H1 (cell line): ENCODE results near the gene SLC2A13. TPM values are rescaled to one million over a fixed set of nuclear protein-coding genes. Genes with fewer than 3 reads are reported as not detected.

Source experiments
- CTCF ChIA-PET: fragments of 300-600 bp; sonication (Branson Sonifier 250); formaldehyde crosslinking; loops from one replicate; lab custom pipeline; 2021; ENCODE audit not compliant: partially characterized antibody; lab: Charles Lee
- POLR2A ChIA-PET: fragments of 300-600 bp; sonication (Branson Sonifier 250); formaldehyde crosslinking; loops from one replicate; lab custom pipeline; 2021; ENCODE audit warnings: inconsistent platforms; ENCODE audit not compliant: partially characterized antibody; lab: Charles Lee
- DNase-seq, 2 experiments: peaks; one replicate each; pipeline versions ENCODE4 v3.0.0 to v3.0.0-alpha.2; 2010 to 2022; ENCODE audit warnings: low spot score in 2 of 2, low read depth in 1 of 2, mixed read lengths in 1 of 2
- FAIRE-seq: peaks from 2 replicates; lab custom pipeline; 2011; peaks lifted over from hg19 to GRCh38; lab: Jason Lieb, UNC
- H2AFZ ChIP-seq: 2 replicates; pipeline ENCODE4 v1.8.1; 2012; ENCODE audit warnings: low read length, inconsistent platforms
- H2AK5ac ChIP-seq: 2 replicates; pipeline ENCODE4 v1.6.1; 2013; ENCODE audit warnings: low read depth, low read length
- H2BK120ac ChIP-seq: replicated peaks from 2 replicates; pipeline ENCODE3; 2013; ENCODE audit warnings: low read depth, low read length, inconsistent platforms
- H2BK12ac ChIP-seq: 2 replicates; pipeline ENCODE4 v1.6.1; 2013; ENCODE audit warnings: low read depth, low read length
- H2BK15ac ChIP-seq: 2 replicates; pipeline ENCODE4 v1.6.1; 2013; ENCODE audit warnings: low read length
- H2BK20ac ChIP-seq: 2 replicates; pipeline ENCODE4 v1.6.1; 2013; ENCODE audit warnings: low read length
- H2BK5ac ChIP-seq: 2 replicates; pipeline ENCODE4 v1.6.1; 2013; ENCODE audit warnings: low read depth, low read length
- H3K14ac ChIP-seq: 2 replicates; pipeline ENCODE4 v1.6.1; 2013; ENCODE audit warnings: inconsistent platforms; ENCODE audit not compliant: insufficient read length
- H3K18ac ChIP-seq: 2 replicates; pipeline ENCODE4 v1.6.1; 2013; ENCODE audit warnings: low read length; ENCODE audit errors: extremely low read depth
- H3K23ac ChIP-seq: 2 replicates; pipeline ENCODE4 v1.6.1; 2013; ENCODE audit warnings: inconsistent platforms; ENCODE audit not compliant: insufficient read length
- H3K23me2 ChIP-seq: 2 replicates; pipeline ENCODE4 v1.6.1; 2013; ENCODE audit warnings: low read depth, low read length
- H3K27ac ChIP-seq: 2 replicates; pipeline ENCODE4 v1.6.1; 2011; ENCODE audit warnings: low read depth, low read length, inconsistent platforms
- H3K27me3 ChIP-seq, 4 experiments: replicated peaks in 1 of 4; 1 replicate in 1 of 4; 2 replicates in 3 of 4; pipeline versions ENCODE4 v1.6.1 to v1.8.1; 2011 to 2013; ENCODE audit warnings: low read length in 3 of 4, mild to moderate bottlenecking in 3 of 4, inconsistent platforms in 2 of 4, mixed read lengths in 2 of 4, moderate library complexity in 1 of 4; ENCODE audit not compliant: control insufficient read depth in 3 of 4, insufficient read depth in 3 of 4; ENCODE audit errors: extremely low read depth in 1 of 4
- H3K36me3 ChIP-seq, 4 experiments: 2 replicates each; pipeline versions ENCODE4 v1.6.1 to v1.8.1; 2011 to 2013; ENCODE audit warnings: mild to moderate bottlenecking in 4 of 4, low read length in 3 of 4, moderate library complexity in 2 of 4, control low read depth in 1 of 4, inconsistent platforms in 1 of 4; ENCODE audit not compliant: insufficient read depth in 4 of 4, control insufficient read depth in 2 of 4
- H3K4ac ChIP-seq: replicated peaks from 2 replicates; pipeline ENCODE3; 2013; ENCODE audit warnings: low read length, low read depth, mixed read lengths, inconsistent platforms; ENCODE audit not compliant: insufficient read length
- H3K4me1 ChIP-seq, 4 experiments: replicated peaks in 1 of 4; 1 replicate in 1 of 4; 2 replicates in 3 of 4; pipeline versions ENCODE4 v1.6.1 to v1.8.1; 2011 to 2013; ENCODE audit warnings: low read length in 3 of 4, inconsistent platforms in 2 of 4, mixed read lengths in 1 of 4; ENCODE audit not compliant: insufficient read depth in 4 of 4, control insufficient read depth in 3 of 4
- H3K4me2 ChIP-seq, 2 experiments: 2 replicates each; pipeline versions ENCODE4 v1.6.1 to v1.8.1; 2011 to 2013; ENCODE audit warnings: low read depth in 2 of 2, low read length in 2 of 2, control low read depth in 1 of 2, inconsistent platforms in 1 of 2, mild to moderate bottlenecking in 1 of 2; ENCODE audit not compliant: insufficient read depth in 1 of 2
- H3K4me3 ChIP-seq, 4 experiments: fragments of 200-600, 300-600 bp in 1 of 4; sonication (generic), shearing (Covaris generic), sonication (Bioruptor Twin) in 1 of 4; 2 replicates each; pipeline versions ENCODE4 v1.5.1 to v1.8.1; 2011 to 2016; ENCODE audit warnings: low read length in 4 of 4, low read depth in 3 of 4, control low read depth in 2 of 4, inconsistent platforms in 2 of 4, mild to moderate bottlenecking in 2 of 4, mixed read lengths in 1 of 4, moderate library complexity in 1 of 4; ENCODE audit not compliant: insufficient read depth in 2 of 4; ENCODE audit errors: extremely low read depth in 1 of 4
- H3K56ac ChIP-seq: replicated peaks from 2 replicates; pipeline ENCODE3; 2013; ENCODE audit warnings: low read depth, mild to moderate bottlenecking, mixed read lengths, low read length, inconsistent platforms; ENCODE audit not compliant: insufficient read length
- H3K79me1 ChIP-seq: 2 replicates; pipeline ENCODE4 v1.6.1; 2013; ENCODE audit warnings: low read depth, low read length, control low read depth
- H3K79me2 ChIP-seq, 2 experiments: 2 replicates each; pipeline versions ENCODE4 v1.6.1 to v1.8.1; 2012 to 2013; ENCODE audit warnings: low read length in 2 of 2, mild to moderate bottlenecking in 2 of 2, inconsistent platforms in 1 of 2; ENCODE audit not compliant: insufficient read depth in 2 of 2, control insufficient read depth in 1 of 2
- H3K9ac ChIP-seq, 4 experiments: replicated peaks in 1 of 4; 1 replicate in 1 of 4; 2 replicates in 3 of 4; pipeline versions ENCODE4 v1.6.1 to v1.8.1; 2011 to 2013; ENCODE audit warnings: low read depth in 3 of 4, low read length in 3 of 4, control low read depth in 2 of 4, mild to moderate bottlenecking in 2 of 4, moderate library complexity in 2 of 4, inconsistent platforms in 1 of 4; ENCODE audit errors: extremely low read depth in 1 of 4
- H3K9me3 ChIP-seq, 2 experiments: 2 replicates each; pipeline versions ENCODE4 v1.6.1 to v1.8.1; 2012 to 2013; ENCODE audit warnings: mild to moderate bottlenecking in 2 of 2, moderate library complexity in 2 of 2, control low read depth in 1 of 2, inconsistent platforms in 1 of 2, low read depth in 1 of 2, low read length in 1 of 2, mixed read lengths in 1 of 2; ENCODE audit not compliant: insufficient read depth in 2 of 2
- H4K20me1 ChIP-seq, 2 experiments: replicated peaks in 1 of 2; 2 replicates each; pipeline versions ENCODE3 to v1.8.1; 2011 to 2013; ENCODE audit warnings: inconsistent platforms in 2 of 2, low read length in 2 of 2, mild to moderate bottlenecking in 1 of 2; ENCODE audit not compliant: insufficient read depth in 2 of 2, control insufficient read depth in 1 of 2
- H4K5ac ChIP-seq: 2 replicates; pipeline ENCODE4 v1.6.1; 2013; ENCODE audit warnings: low read length, low read depth, mixed read lengths, inconsistent platforms; ENCODE audit not compliant: insufficient read length
- H4K8ac ChIP-seq: 2 replicates; pipeline ENCODE4 v1.8.0; 2013; ENCODE audit warnings: mild to moderate bottlenecking, moderate library complexity, low read length, inconsistent platforms; ENCODE audit not compliant: insufficient read depth; ENCODE audit errors: extremely low read depth
- H4K91ac ChIP-seq: replicated peaks from 2 replicates; pipeline ENCODE3; 2013; ENCODE audit warnings: low read length, mixed read lengths, inconsistent platforms; ENCODE audit not compliant: insufficient read length
- BCL11A ChIP-seq, 2 experiments: IDR thresholded peaks; one replicate each; pipeline ENCODE4 v1.6.1; 2011; ENCODE audit warnings: low read depth in 2 of 2, low read length in 2 of 2, mild to moderate bottlenecking in 2 of 2
- HDAC6 ChIP-seq: IDR thresholded peaks from one replicate; pipeline ENCODE4 v1.7.1; 2012; ENCODE audit warnings: low read depth, mild to moderate bottlenecking, inconsistent platforms, low read length, moderate library complexity
- MAFK ChIP-seq: IDR thresholded peaks from 2 replicates; pipeline ENCODE4 v1.6.1; 2012; ENCODE audit warnings: low read depth, mild to moderate bottlenecking, improper control_type of control experiment, low read length
- POLR2A ChIP-seq, 2 experiments: IDR thresholded peaks; 1 replicate in 1 of 2; 2 replicates in 1 of 2; pipeline ENCODE4 v1.6.1; 2011; ENCODE audit warnings: low read depth in 2 of 2, low read length in 2 of 2, mild to moderate bottlenecking in 2 of 2; ENCODE audit errors: control extremely low read depth in 1 of 2
- SP1 ChIP-seq: IDR thresholded peaks from 2 replicates; pipeline ENCODE4 v1.6.1; 2011; ENCODE audit warnings: low read depth, low read length
- WGBS, 2 experiments: shearing (Covaris generic) in 1 of 2; methylation state at CpG; one replicate each; pipeline versions ENCODE4 v1.1.6 to v1.1.7; 2013 to 2015; ENCODE audit warnings: low lambda C conversion rate in 2 of 2, mixed read lengths in 2 of 2, inconsistent platforms in 1 of 2, low coverage in 1 of 2, missing lambda C conversion rate in 1 of 2; ENCODE audit not compliant: insufficient replicate concordance in 2 of 2, insufficient coverage in 1 of 2, insufficient read length in 1 of 2; ENCODE audit errors: extremely low coverage in 1 of 2, missing lambda C conversion rate in 1 of 2; 5-methylcytosine and 5-hydroxymethylcytosine counted together
- polyA plus RNA-seq, 7 experiments: library from polyadenylated mRNA; depleted of rRNA in 3 of 7; stranded (reverse) in 5 of 7; unstranded in 2 of 7; fragments of >200 nt in 5 of 7; fragments of 200-250 nt in 2 of 7; gene quantifications; 1 replicate in 5 of 7; 2 replicates in 1 of 7; 4 replicates in 1 of 7; pipeline versions ENCODE4 v1.2.1 to v1.2.3, GENCODE V29; 2011 to 2013; ENCODE audit warnings: missing spikeins in 2 of 7, mixed read lengths in 2 of 7
- total RNA-seq: library from RNA; stranded (reverse); fragmentation: NEBNext Ultra II Directional; extraction: Animal tissue kit (Norgen Biotek cat#: 25700); gene quantifications from 2 replicates; pipeline ENCODE4 v1.2.1, GENCODE V29; 2021

SLC2A13 gene
- total and polyA plus RNA-seq, 2 of the 8 experiments (the other 6 are each of a cell fraction or from before 2014, with no cell fraction given): 2.8 to 9.6 TPM

GRCh38 chr12:39788239-39788638 lies 317.6 kb downstream of the SLC2A13 start:
- H3K79me1 ChIP-seq: no peaks in the 10 kb centered on the region
- H3K23me2 ChIP-seq: no peaks in the 10 kb centered on the region
- no peaks in the 10 kb centered on the region for H4K20me1 ChIP-seq
- no peaks in the 10 kb centered on the region for H3K9me3 ChIP-seq
- no peak overlapping the region for H2BK15ac ChIP-seq
- no peak overlapping the region for H3K27ac ChIP-seq
- 98% methylated on average over 2 of the region's 2 CpGs; no CpG with 5 or more reads in 1 of the 2 experiments for WGBS, 2 experiments
- H4K5ac ChIP-seq: no peak overlapping the region
- H3K4me2 ChIP-seq: no peak overlapping the region
- H2BK5ac ChIP-seq: no peak overlapping the region
- no peak overlapping the region for H2BK12ac ChIP-seq
- H2AFZ ChIP-seq: no peak overlapping the region
- H3K56ac ChIP-seq: no peak overlapping the region
- H4K8ac ChIP-seq: no peak overlapping the region
- no peaks in the 10 kb centered on the region for H3K36me3 ChIP-seq
- H3K4me1 ChIP-seq: no peaks in the 10 kb centered on the region
- DNase-seq (no peak), FAIRE-seq (no peak)
- no peak overlapping the region for H2BK20ac ChIP-seq
- no peak overlapping the region for H2AK5ac ChIP-seq
- H3K9ac ChIP-seq: no peak overlapping the region
- ChIA-PET CTCF (interaction anchor here (0.5 to 1.3 kb wide), 2 partner anchors 202 to 1959 kb away, joined by 3 to 4 read pairs; no protein-coding TSS in a partner anchor), POLR2A (no interaction called here)
- H3K4me3 ChIP-seq: no peak overlapping the region
- H3K14ac ChIP-seq: no peak overlapping the region
- H3K27me3 ChIP-seq: no peaks in the 10 kb centered on the region
- H4K91ac ChIP-seq: no peak overlapping the region
- no peaks in the 10 kb centered on the region for H3K79me2 ChIP-seq
- no peak overlapping the region for H2BK120ac ChIP-seq
- TF ChIP-seq POLR2A (IDR thresholded peaks at IDR 0.05; ENCODE audit: control extremely low read depth in 1 of 2, low read depth in 2 of 2, low read length in 2 of 2): no peak
- TF ChIP-seq SP1: no peak
- no peak for TF ChIP-seq MAFK
- TF ChIP-seq BCL11A (IDR thresholded peaks at IDR 0.05; ENCODE audit: low read depth in 2 of 2, low read length in 2 of 2): no peak
- no peak for TF ChIP-seq HDAC6
- H3K18ac ChIP-seq: no peak overlapping the region
- H3K4ac ChIP-seq: no peak overlapping the region
- no peak overlapping the region for H3K23ac ChIP-seq
